ENCODE measurements around the gene TEKT4.
"Not testable (repeated sequence)": the region's sequence is repeated elsewhere in the genome, so short reads cannot be mapped to it uniquely, and the experiment has no call there.

The TEKT4 gene, protein sequence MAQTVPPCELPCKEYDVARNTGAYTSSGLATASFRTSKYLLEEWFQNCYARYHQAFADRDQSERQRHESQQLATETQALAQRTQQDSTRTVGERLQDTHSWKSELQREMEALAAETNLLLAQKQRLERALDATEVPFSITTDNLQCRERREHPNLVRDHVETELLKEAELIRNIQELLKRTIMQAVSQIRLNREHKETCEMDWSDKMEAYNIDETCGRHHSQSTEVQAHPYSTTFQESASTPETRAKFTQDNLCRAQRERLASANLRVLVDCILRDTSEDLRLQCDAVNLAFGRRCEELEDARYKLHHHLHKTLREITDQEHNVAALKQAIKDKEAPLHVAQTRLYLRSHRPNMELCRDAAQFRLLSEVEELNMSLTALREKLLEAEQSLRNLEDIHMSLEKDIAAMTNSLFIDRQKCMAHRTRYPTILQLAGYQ

DNA sequence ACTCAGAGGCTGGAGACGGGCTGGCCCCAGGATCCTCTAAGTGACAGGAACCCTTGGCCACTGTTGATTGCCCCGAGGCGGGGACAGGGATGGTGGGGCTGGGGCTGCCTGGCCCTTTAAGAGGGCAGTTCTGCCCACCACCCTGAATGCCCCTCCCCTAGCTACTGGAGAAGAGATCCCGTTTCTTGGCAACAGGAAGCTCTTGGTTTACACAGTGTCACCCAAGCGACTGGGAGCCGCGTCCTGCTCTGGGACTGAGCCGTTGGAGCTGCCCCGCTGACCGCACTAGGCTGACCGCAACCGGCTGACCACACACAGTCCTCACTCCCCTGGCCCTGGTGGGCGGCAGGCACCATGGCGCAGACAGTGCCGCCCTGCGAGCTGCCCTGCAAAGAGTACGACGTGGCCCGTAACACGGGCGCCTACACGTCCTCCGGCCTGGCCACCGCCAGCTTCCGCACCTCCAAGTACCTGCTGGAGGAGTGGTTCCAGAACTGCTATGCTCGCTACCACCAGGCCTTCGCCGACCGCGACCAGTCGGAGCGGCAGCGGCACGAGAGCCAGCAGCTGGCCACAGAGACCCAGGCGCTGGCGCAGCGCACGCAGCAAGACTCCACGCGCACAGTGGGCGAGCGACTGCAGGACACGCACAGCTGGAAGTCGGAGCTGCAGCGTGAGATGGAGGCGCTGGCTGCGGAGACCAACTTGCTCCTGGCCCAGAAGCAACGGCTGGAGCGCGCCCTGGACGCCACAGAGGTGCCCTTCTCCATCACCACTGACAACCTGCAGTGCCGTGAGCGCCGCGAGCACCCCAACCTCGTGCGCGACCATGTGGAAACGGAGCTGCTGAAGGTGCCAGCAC is at the start of gene TEKT4:
TEKT4 (plus strand) TSS at position 205 of the 862 bp plus-strand sequence; CDS start at position 355, 150 bp downstream.
- DNase-seq (ENCODE audit: low spot score): no peak

DNA sequence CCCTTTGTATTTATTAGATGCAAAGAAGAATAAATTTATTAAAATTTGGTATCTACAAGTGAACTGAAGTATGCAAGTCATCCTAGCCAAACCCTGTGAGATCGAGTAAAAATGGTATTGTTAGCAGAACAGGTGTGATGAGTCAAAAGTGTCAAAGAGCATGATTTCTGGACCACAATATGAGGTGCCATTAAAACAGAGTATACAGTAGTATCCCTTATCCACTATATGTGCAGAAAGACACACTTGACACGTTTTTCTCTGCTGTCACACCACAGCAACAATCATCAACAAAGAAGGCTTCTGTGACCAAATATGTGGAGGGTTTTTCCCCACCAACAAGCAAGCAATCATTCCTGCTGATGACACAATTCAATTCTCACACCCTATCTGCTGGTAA is 32.0 kb upstream of the TEKT4 start:
- not testable (repeated sequence) for DNase-seq (ENCODE audit: low spot score)

DNA sequence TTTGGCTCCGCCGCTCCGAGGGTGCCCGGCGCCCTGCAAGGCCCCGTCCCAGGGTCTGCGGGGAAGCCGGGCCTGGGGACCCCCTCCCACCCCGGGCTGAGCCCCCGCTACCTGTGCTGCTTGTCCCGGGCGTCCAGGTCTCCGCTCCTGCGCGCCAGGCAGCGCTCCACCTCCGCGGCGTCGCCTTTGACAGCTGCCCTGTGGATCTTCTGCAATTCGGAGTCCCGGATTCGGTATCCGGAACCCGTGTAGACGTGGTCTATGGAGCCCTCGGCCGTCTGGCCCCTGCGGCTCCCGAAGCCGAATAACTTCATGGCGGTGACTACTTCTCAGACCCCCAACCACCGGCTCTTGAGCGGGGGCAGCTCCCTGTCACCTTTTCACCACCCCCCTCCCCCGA is 14.4 kb upstream of the TEKT4 start:
- DNase-seq (ENCODE audit: low spot score): not testable (repeated sequence)

GRCh38 chr2:94857367-94858162 is 13.7 kb upstream of the TEKT4 start:
- not testable (repeated sequence) for DNase-seq (ENCODE audit: low spot score)

- not testable (repeated sequence) for DNase-seq (ENCODE audit: low spot score)
Observed at GRCh38 chr2:94858163-94858888, 12.9 kb upstream of the TEKT4 start.

DNA sequence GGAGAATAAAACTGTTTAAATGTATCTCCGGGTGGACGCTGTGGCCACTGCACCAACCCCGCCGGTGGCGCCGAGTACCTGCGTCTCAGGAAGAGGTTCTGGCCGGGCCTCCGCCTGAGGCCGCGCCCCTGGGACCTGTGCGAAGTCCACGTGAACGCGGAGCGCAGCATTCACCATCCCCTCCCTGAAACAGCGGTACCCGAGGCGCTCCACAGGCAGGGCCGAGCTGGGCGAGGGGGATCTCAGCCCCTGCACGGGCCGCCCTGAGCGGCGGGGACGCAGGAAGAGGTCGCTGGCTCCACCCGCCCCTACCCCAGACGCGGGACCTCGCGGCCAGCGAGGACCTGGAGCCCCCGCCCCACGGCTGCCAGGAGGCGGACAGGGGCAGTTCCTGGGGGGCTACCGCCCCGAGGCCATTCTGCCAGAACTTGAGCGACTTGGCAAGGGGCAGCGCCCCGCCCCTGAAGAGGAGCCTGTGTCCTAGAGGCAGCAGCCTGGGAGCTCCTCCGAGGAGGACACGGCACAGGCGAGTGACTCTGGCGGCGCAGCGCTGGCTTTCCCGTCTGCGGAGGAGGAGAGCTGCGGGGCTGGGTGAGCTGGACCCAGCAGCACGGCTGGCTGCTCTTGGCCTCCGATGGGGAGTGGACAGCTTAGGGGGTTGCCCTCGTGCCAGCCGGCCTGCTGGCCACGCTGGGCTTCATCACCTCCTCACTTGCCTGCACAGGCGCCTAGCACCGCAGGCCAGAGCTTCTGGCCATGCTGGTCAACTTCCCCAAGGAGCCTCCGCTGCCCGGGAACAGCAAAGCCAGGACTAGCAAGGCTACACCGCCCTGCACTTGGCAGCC is 9.7 kb upstream of the TEKT4 start:
- DNase-seq (ENCODE audit: low spot score): no peak

GRCh38 chr2:94862903-94863302 is 8.3 kb upstream of the TEKT4 start:
- DNase-seq (ENCODE audit: low spot score): not testable (repeated sequence)

DNA sequence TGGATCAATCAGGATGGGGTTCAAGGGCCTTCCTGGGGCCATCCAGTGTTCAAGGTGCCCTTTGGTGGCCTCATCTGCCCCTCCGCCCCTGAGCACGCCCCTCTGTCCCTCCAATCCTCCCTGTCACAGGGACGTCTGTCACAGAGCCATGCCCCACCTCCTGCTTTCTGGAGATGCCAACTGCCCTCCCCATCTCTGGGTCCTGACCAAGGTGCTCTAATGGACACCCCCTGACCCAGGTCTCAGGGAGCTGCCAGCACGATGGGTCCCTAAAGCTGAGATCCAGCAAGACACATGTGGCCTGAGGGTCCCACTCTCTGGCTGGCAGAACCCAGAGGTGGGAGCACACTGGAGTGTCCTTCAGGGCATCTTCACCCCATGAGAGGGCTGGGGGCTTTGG is 2.1 kb upstream of the TEKT4 start:
- DNase-seq (ENCODE audit: low spot score): no peak

GRCh38 chr2:94869552-94870439 is 1.4 kb upstream of the TEKT4 start:
- DNase-seq (ENCODE audit: low spot score): no peak

GRCh38 chr2:94870440-94871225 is 597 bp upstream of the TEKT4 start:
- DNase-seq (ENCODE audit: low spot score): no peak

GRCh38 chr2:94872088-94872618 is 923 bp downstream of the TEKT4 start:
- DNase-seq (ENCODE audit: low spot score): no peak

DNA sequence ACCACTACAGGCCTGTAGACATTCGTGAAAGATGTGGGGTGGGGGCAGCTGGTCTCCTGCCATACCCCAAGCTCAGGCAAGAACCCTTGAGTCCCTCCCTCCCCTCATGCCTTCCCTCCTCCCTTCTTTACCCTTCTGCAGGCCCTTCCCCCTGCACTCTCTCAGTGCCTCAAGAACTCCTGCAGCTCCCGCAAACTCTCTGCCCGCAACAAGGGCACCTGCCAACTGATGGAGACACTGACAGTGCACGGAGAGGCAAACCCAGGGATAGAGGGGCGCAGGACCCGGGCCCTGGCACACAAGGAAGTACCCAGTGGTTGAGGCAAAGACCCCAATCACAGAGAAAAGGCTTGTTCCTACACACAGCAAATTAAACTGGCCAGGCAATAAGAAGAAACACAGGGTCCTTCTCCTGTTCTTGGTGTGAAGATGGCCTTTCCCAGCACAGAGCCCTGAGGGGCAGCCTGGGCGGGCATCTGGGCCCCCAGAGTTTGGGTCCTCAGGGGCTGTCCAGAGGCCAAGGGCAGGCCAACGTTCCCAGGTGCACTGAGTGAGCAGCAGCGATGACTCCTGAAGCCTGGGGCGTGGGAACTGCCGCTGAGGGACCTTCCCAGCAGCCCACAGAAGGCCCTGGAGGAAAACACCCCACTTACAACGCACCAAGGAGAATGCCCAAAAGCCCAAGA is 1.6 kb downstream of the TEKT4 start:
- no peak for DNase-seq (ENCODE audit: low spot score)

GRCh38 chr2:94873362-94874276 is 2.4 kb downstream of the TEKT4 start:
- DNase-seq (ENCODE audit: low spot score): no peak

DNA sequence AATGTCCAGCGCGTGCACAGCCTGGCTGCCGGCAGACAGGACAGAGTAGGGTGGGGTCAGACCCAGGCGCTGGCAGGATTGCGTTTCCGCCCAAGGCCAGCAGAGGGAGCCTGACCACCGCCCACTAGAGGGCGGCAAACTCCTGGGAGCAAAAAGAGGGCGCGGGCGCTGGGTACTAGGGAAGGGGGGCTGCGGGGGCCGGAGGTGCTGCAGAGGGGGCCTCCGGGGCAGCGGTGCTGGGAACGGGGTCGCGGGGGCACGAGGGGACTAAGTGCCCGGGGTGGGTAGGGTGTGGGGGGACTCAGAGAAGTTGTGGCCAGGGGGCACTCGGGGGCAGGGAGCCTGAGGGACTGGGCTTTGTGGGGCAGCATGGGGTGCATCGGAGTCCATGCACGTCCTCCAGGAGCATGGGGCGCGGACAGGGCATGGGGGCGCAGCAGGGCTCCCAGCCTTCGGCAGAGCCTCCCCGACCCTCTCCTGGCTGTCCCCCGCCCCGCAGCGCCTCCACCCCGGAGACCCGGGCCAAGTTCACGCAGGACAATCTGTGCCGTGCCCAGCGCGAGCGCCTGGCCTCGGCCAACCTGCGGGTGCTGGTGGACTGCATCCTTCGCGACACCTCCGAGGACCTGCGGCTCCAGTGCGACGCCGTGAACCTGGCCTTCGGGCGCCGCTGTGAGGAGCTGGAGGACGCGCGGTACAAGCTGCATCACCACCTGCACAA is 3.2 kb downstream of the TEKT4 start:
- peak; percentile 12 for DNase-seq (ENCODE audit: low spot score)

DNA sequence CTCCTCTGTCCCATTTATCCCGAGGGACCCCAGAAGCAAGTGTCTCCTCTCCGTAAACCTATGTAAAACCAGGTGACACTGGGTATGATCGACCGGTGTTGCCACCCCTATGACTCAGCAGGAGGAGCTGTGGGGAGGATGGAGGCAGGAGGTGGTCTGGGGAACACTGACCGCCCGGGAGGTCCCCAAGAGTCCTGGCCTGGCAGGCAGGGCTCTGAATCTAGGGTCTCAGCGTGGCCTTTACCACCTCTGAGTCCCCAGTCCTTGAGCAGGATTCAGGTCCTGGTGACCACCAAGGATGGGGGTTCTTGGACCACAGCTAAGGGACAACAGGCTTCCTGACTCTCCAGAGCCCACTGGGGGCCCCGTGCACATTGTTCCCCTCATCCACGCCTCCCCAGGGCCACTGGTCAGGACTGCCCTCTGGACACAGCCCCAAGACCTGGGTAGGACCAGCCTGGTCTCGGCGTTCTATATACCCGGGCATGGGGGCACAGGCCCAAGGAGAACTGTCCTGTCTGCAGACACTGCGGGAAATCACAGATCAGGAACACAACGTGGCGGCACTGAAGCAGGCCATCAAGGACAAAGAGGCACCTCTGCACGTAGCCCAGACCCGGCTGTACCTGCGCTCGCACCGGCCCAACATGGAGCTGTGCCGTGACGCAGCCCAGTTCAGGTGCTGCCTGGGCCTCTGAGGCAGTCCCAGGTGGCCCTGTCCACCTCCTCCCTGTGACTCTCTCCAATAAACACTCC is 4.0 kb downstream of the TEKT4 start:
- DNase-seq (ENCODE audit: low spot score): no peak

All from pons (tissue), 1 donor.